ENCODE results near the gene RIMBP2. TPM values are rescaled to one million over a fixed set of nuclear protein-coding genes. Genes with fewer than 3 reads are reported as not detected.

RIMBP2 gene
- polyA plus RNA-seq, 1 of the 3 experiments (the other 2 are of a cell fraction) = 0.90 TPM

GRCh38 chr12:130588696-130589539 lies 127.2 kb downstream of the RIMBP2 start (continued):
- TF ChIP-seq REST (IDR thresholded peaks at IDR 0.05; ENCODE audit: low read depth, low read length) = no peak
- no peak for TF ChIP-seq RFX5 (IDR thresholded peaks at IDR 0.05; ENCODE audit: low read length)
- no peak for TF ChIP-seq CTCF (IDR thresholded peaks at IDR 0.05)
- no peak for TF ChIP-seq FOXJ3 (CRISPR knock-in tag; IDR thresholded peaks at IDR 0.05)
- no peak for TF ChIP-seq MAX (IDR thresholded peaks at IDR 0.05; ENCODE audit: low read depth)
- no peak for TF ChIP-seq POLR2AphosphoS5 (IDR thresholded peaks at IDR 0.05; ENCODE audit: low read depth, low read length)
- TF ChIP-seq NRF1 (IDR thresholded peaks at IDR 0.05; ENCODE audit: low read depth, low read length) = no peak
- no peak for TF ChIP-seq SMC3 (IDR thresholded peaks at IDR 0.05; ENCODE audit: low read depth, low read length)
- no peak for TF ChIP-seq TEAD4 (IDR thresholded peaks at IDR 0.05; ENCODE audit: borderline replicate concordance, insufficient read depth)
- no peak for TF ChIP-seq SIN3A (IDR thresholded peaks at IDR 0.05; ENCODE audit: borderline replicate concordance, low read depth, low read length)
- TF ChIP-seq YY1 (IDR thresholded peaks at IDR 0.05; ENCODE audit: low read depth) = no peak
- TF ChIP-seq, protein P1, sequence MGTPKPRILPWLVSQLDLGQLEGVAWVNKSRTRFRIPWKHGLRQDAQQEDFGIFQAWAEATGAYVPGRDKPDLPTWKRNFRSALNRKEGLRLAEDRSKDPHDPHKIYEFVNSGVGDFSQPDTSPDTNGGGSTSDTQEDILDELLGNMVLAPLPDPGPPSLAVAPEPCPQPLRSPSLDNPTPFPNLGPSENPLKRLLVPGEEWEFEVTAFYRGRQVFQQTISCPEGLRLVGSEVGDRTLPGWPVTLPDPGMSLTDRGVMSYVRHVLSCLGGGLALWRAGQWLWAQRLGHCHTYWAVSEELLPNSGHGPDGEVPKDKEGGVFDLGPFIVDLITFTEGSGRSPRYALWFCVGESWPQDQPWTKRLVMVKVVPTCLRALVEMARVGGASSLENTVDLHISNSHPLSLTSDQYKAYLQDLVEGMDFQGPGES (IDR thresholded peaks at IDR 0.05; ENCODE audit: low read depth, low read length) = no peak
- no peak for TF ChIP-seq MEF2A (IDR thresholded peaks at IDR 0.05; ENCODE audit: borderline replicate concordance, low read depth)

All from SK-N-SH (cell line).